DND-41 (cell line): ENCODE data around the gene SMARCAD1.

ENCODE experiments used
- CTCF ChIP-seq: IDR thresholded peaks from 2 replicates; pipeline ENCODE4 v1.5.1; 2012; ENCODE audit warnings: borderline replicate concordance, low read length, moderate library complexity, mild to moderate bottlenecking; ENCODE audit not compliant: poor library complexity, severe bottlenecking; ENCODE audit errors: extremely low read depth
- EZH2 ChIP-seq: IDR thresholded peaks from 3 replicates; pipeline ENCODE4 v1.6.1; 2012; ENCODE audit warnings: borderline replicate concordance, low read depth, mild to moderate bottlenecking, moderate library complexity, low read length, inconsistent platforms; ENCODE audit not compliant: severe bottlenecking

DNA sequence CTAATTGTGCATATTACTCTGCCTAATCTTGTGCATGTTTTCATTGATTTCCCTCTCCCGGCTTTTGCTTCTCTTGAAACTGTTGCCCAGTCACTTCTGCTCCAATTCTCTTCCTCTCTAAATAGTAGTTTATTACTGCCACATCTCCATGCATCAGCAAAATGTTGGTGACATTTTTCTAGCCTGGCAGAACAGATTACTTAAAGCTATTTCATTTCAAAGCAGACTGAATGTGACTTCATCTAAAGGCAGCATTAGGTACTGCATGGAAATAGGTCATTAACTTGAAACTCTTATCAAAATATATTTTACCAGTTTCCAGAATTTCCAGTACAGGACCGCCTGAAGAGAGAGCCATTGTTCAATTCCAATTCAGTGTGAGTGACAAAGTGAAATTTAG, 82.6 kb downstream of the SMARCAD1 start:
- TF ChIP-seq CTCF, result peak; percentile 8
- no peak for TF ChIP-seq EZH2
